Measurements from ENCODE around the gene NME4.
"Not testable (repeated sequence)": the region's sequence is repeated elsewhere in the genome, so short reads cannot be mapped to it uniquely, and the experiment has no call there.

NME4 gene

DNA sequence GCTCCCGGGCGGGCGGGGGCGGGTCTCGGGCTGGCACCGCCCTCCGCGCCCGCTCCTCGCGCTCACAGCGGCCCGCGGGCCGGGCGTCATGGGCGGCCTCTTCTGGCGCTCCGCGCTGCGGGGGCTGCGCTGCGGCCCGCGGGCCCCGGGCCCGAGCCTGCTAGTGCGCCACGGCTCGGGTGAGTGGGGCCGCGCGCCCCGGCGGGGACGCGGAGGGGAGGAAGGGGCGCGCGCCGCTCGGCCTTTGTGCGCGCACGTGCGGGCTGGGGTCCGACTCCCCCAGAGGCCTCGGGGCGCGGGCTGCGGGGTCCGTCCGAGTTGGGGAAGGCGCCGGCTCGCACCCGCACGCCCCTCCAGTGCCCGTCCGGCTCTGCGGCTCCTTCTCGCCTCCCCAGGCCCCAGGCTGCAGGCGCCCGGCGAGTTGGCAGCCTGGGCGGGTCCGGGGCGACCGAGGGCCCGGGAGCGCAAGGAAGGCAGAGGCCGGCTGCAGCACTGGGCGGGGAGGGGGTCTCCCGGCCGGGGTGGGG, at the start of gene NME4:
Gene NME4 (plus strand): TSS at position 65 of the 527 bp plus-strand sequence. CDS start 24 bp downstream, at position 89.
- CTCF ChIA-PET: interaction anchor here (0.6 kb wide), 1 partner anchor 12 kb away, joined by 3 read pairs; no protein-coding TSS in a partner anchor
- peaks cover 18% of the 10 kb centered on the region for H3K27me3 Mint-ChIP-seq

DNA sequence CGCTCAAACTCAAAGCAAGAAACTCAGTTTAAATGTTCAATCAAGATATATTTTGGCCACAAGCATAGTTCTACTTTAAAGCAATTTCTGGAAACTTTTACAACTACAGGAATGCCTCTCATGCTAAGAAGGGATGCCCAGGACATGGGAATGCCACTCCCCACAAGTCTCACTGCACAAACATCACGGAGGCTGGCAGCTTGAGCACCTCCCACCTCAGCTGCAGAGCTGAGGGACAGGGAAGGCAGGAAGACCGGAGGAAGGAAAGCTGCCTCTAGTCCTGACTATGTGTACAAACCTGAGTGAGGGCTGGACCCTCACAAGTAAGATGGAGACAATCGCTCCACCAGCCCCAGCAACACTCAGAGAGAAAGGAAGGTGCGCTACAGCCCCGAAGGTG, 49.8 kb upstream of the NME4 start:
- Mint-ChIP-seq H3K27me3 (no peaks in the 10 kb centered on the region), H3K27ac (no peak overlapping the region), H3K9me3 (no peaks in the 10 kb centered on the region), H3K4me3 (no peak overlapping the region), H3K4me1 (peaks cover 59% of the 10 kb centered on the region), H3K36me3 (peaks cover 42% of the 10 kb centered on the region)
- DNase-seq: no peak
- CTCF ChIA-PET: no interaction called here

More for the DNA sequence above, at the start of gene NME4:
- H3K9me3 Mint-ChIP-seq: no peaks in the 10 kb centered on the region
- H3K27ac Mint-ChIP-seq: peak within 1 kb of the TSS; percentile 37
- peaks cover 34% of the 10 kb centered on the region for H3K4me1 Mint-ChIP-seq
- peak; percentile 56 for DNase-seq
- peaks cover 1% of the 10 kb centered on the region for H3K36me3 Mint-ChIP-seq
- peak within 1 kb of the TSS; percentile 81 for H3K4me3 Mint-ChIP-seq

DNA sequence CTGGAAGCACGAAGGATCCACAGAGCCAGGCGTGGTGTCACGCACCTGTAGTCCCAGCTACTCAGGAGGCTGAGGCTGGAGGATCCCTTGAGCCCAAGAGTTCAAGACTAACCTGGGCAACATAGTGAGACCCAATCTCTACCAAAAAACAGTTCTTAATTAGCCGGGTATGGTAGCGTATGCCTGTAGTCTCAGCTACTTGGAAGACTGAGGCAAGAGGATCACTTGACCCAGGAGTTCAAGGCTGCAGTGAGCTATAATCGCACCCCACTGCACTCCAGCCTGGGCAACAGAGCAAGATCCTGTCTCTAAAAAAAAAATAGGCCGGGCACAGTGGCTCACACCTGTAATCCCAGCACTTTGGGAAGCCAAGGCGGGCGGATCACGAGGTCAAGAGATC, 48.5 kb upstream of the NME4 start:
- H3K36me3 Mint-ChIP-seq: peaks cover 33% of the 10 kb centered on the region
- H3K4me3 Mint-ChIP-seq, H3K27ac Mint-ChIP-seq, CTCF ChIA-PET, H3K9me3 Mint-ChIP-seq, H3K27me3 Mint-ChIP-seq, DNase-seq: not testable (repeated sequence)
- peaks cover 52% of the 10 kb centered on the region for H3K4me1 Mint-ChIP-seq

DNA sequence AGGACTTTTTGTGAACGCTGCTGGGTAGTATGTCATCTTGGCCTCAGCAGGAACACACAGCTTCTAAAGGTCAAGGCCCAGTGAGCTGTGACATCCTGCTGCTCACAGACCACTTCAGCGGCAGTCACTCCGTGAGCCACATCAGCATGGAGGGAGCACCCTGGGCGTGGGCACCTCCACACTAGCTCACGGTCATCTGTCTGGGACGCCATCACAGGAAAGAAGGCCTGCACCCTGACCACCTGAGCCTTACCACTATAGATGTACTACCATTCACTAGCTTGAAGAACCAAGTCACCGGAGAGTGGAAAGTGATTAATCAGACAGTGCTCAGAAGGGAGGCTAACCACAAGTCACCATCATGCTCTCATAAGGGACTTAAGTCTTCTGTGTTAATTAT, 47.8 kb upstream of the NME4 start:
- H3K4me1 Mint-ChIP-seq: peaks cover 59% of the 10 kb centered on the region
- no peak overlapping the region for H3K4me3 Mint-ChIP-seq
- H3K27ac Mint-ChIP-seq: no peak overlapping the region
- H3K36me3 Mint-ChIP-seq: peaks cover 30% of the 10 kb centered on the region
- CTCF ChIA-PET: no interaction called here
- no peaks in the 10 kb centered on the region for H3K27me3 Mint-ChIP-seq
- no peaks in the 10 kb centered on the region for H3K9me3 Mint-ChIP-seq
- DNase-seq: no peak

DNA sequence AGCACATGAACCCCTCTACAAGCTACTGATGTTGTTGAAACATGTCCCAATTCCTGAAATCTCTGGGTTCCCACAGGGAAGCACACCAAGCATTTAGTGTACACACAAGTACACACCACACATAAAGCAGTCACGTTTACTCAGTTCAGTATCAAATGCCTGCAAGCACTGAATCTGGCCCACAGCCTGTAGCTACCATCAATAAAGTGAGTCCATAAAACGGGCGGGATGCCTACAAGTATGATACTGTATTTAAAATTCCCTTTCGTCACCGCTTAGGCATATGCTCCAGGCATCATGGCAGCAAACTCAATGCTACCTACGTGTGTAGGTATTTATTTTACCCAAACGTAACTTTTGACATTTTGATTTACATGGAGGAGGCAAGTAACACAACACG, 46.8 kb upstream of the NME4 start:
- peaks cover 23% of the 10 kb centered on the region for H3K36me3 Mint-ChIP-seq
- H3K4me1 Mint-ChIP-seq: peaks cover 60% of the 10 kb centered on the region
- H3K4me3 Mint-ChIP-seq: peak overlapping the region; percentile 93
- H3K27ac Mint-ChIP-seq: peak overlapping the region; percentile 52
- H3K9me3 Mint-ChIP-seq: no peaks in the 10 kb centered on the region
- no peaks in the 10 kb centered on the region for H3K27me3 Mint-ChIP-seq
- DNase-seq: no peak
- CTCF ChIA-PET: interaction anchor here (0.8 to 1.1 kb wide), 2 partner anchors 40 to 243 kb away, joined by 3 read pairs; no protein-coding TSS in a partner anchor

DNA sequence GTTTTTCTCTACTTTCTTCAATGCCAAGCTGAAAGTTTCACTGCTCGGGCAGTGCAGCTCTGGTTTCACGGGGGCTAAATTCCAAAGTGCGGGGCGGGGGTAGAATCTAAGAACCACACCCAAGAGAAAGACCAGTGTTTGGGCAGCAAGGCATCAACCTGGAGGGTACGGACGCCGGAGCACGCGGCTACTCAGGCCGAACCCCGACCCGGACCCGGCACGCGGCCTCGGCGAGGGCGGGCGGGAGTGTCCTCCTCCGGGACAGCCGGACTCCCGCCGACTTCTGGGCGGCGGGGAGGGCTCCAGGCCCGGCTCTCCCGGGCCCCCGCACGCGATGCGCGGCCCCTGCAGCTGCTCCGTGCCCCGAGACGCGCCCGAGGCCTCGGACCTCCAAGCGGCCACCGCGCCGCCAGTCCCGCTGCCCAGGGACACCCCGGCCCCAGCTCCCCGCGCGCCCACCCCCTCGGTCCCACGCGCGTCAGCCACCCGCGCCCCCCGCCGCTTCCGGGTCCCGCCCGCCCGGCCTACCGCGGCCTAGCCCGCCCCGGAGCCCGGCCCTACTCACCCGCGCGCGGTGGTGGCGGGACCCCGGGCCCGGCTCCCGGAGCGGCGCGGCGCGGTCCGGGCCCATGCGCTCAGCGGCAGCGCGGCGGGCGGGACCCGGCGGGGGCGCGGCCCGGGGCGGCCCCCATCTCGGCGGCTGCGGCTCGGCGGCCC, 45.0 kb upstream of the NME4 start:
- CTCF ChIA-PET: interaction anchor here (1.1 kb wide), 1 partner anchor 124 kb away, joined by 3 read pairs; no protein-coding TSS in a partner anchor
- Mint-ChIP-seq H3K27me3 (peaks cover 4% of the 10 kb centered on the region), H3K36me3 (peaks cover 10% of the 10 kb centered on the region), H3K4me3 (peak overlapping the region; percentile 93), H3K27ac (peak overlapping the region; percentile 89), H3K9me3 (no peaks in the 10 kb centered on the region), H3K4me1 (peaks cover 60% of the 10 kb centered on the region)
- DNase-seq: peak; percentile 68

DNA sequence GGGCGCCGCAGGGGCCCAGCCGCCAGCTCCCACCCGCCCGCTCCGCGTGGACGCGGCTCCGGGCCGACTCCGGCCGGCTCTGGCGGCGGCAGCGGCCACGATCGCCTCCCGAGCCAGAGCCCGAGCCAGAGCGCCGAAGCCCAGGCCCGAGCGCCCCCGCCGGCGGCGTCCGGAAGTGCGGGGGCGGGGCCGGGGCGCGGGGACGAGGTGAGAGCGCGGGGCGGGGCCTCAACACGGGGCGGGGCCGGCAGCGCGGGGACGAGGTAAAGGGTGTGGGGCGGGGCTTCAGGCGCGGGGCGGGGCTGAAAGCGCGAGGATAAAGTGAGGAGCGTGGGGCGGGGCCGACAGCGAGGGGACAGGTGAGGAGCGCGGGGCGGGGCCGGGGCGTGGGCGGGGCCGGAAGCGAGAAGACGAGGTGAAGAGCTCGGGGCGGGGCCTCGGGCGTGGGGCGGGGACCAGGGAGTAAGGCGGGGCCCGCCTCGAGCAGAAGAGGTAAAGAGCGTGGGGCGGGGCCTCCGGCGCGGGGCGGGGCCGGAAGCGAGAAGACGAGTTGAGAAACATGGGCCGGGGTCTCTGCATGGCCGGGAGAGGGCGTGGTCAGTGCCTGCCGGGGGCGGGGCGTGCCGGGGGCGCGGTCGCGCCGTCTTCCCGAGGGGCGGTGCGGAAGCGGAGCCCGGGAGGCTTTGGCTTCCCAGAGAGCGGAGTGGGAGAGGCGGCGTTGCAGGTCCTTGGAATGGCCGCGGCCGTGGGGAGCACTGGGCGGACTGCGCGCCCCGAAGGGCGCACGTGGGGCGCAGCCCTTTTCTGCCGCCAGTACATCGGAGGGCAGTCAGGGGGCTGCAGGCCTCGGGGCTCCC, 44.2 kb upstream of the NME4 start, which contains the start of gene AXIN1:
Gene AXIN1 (minus strand): TSS at position 177 of the 857 bp plus-strand sequence. CDS start 5,698 bp downstream, outside the sequence.
- Mint-ChIP-seq H3K27ac (peak within 1 kb of the TSS; percentile 89), H3K27me3 (peaks cover 4% of the 10 kb centered on the region), H3K4me3 (peak within 1 kb of the TSS; percentile 93), H3K9me3 (no peaks in the 10 kb centered on the region), H3K4me1 (peaks cover 53% of the 10 kb centered on the region), H3K36me3 (peaks cover 8% of the 10 kb centered on the region)
- peak; percentile 100 for DNase-seq
- CTCF ChIA-PET: interaction anchor here (1.1 kb wide), 1 partner anchor 125 kb away, joined by 3 read pairs; no protein-coding TSS in a partner anchor

DNA sequence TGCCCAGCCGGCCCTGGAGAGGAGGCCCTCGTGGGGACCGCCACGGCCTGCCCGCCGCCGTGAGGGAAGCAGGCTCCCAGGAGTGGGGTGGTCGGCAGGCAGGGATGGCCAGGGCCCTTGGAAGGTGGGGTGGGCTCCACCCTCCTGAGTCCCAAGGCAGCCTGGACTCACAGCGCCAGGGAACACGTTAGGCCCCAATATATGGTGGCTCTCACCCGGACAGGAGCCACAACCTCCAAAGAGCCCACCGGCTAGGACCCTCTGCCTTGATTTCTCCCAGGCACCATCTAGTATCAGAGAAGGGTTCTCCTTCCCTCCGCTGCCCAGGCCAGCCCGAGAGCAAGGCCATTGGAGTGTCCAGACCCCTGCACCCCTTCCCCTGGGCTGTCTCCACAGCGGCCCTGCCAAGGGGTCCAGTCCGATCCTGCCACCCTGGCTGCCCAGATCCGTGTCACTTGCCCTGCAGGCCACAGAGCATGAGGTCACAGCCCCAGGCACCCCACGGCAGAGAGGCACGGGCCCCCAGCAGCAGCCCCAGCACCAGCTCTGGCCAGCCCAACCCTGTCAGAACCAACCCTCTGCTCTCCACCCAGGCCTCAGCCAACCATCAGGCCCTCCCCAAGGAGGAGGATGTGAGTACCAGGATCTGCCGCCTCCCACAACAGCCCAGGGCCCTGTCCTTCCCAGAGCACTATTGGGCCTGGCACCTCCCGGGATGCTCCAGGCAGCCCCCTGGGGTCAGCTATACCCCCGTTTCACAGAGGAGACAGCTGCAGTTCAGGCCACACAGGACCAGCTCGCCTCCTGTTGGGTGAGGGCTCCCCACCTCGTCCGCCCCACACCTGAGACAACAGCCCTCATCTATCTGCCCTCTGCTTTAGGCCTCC, 43.4 kb upstream of the NME4 start:
- H3K4me1 Mint-ChIP-seq: peaks cover 45% of the 10 kb centered on the region

DNA sequence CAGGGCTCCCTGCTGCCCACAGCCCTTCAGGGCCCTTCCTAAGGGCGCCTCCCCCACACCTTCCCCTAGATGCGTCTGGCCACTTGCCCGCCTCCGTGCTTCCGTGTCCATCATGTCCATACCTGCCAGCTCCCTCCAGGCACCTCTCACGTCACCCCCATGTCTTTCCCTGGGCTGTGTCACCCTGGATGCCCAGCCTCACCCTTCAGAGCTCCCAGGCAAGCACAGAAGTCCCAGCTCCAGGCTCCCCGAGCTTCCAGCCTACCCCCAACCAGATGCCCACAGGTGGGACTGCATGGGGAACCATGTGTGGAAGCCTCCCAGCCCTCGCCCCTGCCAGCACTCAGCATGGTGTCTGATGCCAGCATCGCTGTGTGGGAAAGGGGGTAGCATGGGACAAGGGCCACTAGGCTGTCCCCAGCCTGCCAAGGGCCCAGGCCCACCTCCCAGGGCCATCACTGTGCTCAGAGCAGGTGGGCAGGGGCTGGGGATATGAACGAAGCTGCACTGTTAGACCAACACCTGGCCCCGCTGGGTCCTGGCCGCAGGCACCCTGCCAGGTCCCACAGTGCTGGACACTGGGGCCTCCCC, 42.6 kb upstream of the NME4 start:
- Mint-ChIP-seq H3K36me3 (peaks cover 8% of the 10 kb centered on the region), H3K27ac (peak overlapping the region; percentile 67), H3K9me3 (no peaks in the 10 kb centered on the region), H3K4me3 (peak overlapping the region; percentile 50), H3K4me1 (peaks cover 42% of the 10 kb centered on the region), H3K27me3 (peaks cover 4% of the 10 kb centered on the region)
- CTCF ChIA-PET: interaction anchor here (1.3 kb wide), 1 partner anchor 259 kb away, joined by 3 read pairs; no protein-coding TSS in a partner anchor
- no peak for DNase-seq

More for the DNA sequence above, 43.4 kb upstream of the NME4 start:
- peak overlapping the region; percentile 67 for H3K27ac Mint-ChIP-seq
- DNase-seq: no peak
- peaks cover 8% of the 10 kb centered on the region for H3K36me3 Mint-ChIP-seq
- H3K9me3 Mint-ChIP-seq: no peaks in the 10 kb centered on the region
- H3K27me3 Mint-ChIP-seq: peaks cover 4% of the 10 kb centered on the region
- H3K4me3 Mint-ChIP-seq: peak overlapping the region; percentile 50
- CTCF ChIA-PET: interaction anchor here (1.3 kb wide), 1 partner anchor 259 kb away, joined by 3 read pairs; no protein-coding TSS in a partner anchor

DNA sequence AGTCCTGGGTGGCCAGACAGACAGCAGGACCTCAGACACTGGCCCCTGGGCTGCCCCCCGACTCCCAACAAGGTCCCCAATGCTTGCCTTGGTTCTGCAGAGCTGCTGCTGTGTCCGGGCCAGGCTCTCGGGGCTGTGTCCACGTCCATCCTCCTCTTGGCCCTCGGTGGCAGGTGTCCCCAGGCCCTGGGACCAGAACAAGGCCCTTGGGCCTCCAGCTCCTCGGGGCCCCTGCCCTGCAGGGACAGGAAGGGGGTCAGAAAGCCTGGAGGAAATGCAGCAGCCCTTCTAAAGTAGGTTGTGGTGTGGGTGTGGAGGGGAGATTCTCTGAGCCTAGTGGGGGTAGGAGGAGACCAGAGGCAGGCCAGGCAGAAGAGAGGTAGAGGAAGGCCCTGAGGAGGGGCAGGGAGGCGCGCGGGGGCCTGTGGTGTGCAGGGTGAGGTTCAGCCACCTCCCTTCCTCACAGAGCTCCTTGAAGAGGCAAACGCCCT, 42.0 kb upstream of the NME4 start:
- Mint-ChIP-seq H3K27ac (peak overlapping the region; percentile 89), H3K4me3 (peak overlapping the region; percentile 49), H3K27me3 (peaks cover 4% of the 10 kb centered on the region), H3K36me3 (peaks cover 6% of the 10 kb centered on the region), H3K9me3 (no peaks in the 10 kb centered on the region), H3K4me1 (peaks cover 36% of the 10 kb centered on the region)
- peak; percentile 53 for DNase-seq
- CTCF ChIA-PET: interaction anchor here (1.0 to 1.3 kb wide), 3 partner anchors 120 to 260 kb away, joined by 3 read pairs; partner anchors contain the start of gene FAM234A

DNA sequence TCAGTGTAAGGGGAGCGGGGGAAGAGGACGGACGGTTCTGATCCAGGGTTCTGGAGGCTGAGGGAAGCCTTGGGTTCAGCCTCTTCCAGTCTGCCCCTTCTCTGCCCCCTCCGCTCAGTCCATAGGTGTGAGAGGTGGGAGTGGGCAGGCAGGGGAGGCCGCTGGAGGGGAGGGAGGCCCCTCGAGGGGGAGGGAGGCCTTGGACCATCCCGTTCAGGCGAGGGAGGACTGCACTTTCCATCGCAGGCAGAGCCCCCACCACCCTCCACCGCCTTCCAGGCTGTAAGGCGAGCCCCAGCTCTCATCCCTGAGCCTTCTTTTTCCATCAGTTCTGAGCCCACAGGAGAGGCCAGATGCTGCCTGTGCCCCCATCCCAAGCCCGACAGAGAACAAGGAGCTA, 40.3 kb upstream of the NME4 start:
- no peaks in the 10 kb centered on the region for H3K9me3 Mint-ChIP-seq
- H3K27ac Mint-ChIP-seq: no peak overlapping the region
- H3K27me3 Mint-ChIP-seq: peaks cover 5% of the 10 kb centered on the region
- CTCF ChIA-PET: interaction anchor here (1.3 kb wide), 1 partner anchor 260 kb away, joined by 6 read pairs; no protein-coding TSS in a partner anchor
- H3K4me1 Mint-ChIP-seq: peaks cover 21% of the 10 kb centered on the region
- H3K36me3 Mint-ChIP-seq: no peaks in the 10 kb centered on the region
- no peak overlapping the region for H3K4me3 Mint-ChIP-seq
- DNase-seq: no peak

DNA sequence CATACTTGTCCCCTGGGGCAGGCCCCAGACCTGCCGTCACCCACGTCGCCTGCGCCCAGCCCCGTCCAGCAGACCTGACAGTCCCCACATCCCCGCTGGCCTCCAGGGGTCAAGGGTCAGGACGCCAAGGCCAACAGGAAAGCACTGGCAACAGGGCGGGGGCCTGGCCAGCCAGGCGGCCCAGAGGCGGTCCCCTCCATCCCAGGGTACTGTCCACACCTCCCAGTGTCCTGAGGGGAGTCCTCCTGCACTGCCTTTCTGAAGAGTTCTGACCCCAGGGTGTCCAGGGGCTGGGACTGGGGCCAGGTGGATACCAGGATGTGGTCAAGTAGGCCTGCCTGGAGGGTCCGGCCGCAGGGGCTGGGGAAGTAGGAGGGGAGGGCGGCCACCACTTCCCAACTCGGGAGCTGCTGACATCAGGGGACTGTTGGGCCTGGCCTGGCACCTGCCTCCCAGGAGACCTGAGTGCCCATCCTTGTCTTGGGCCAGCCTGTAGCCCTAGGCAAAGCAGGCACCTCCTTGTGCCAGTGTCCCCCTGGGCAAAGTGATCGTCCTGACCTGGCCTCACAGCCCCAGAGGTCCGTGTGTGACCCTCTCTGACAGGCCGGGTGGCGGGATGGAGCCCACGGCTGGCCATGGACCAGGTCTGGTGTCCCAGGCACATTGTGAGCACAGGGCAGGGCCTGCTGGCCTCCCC, 37.8 kb upstream of the NME4 start:
- CTCF ChIA-PET: no interaction called here

More for the DNA sequence above, 37.8 kb upstream of the NME4 start:
- Mint-ChIP-seq H3K4me3 (no peak overlapping the region), H3K9me3 (no peaks in the 10 kb centered on the region), H3K27me3 (peaks cover 21% of the 10 kb centered on the region), H3K4me1 (peaks cover 17% of the 10 kb centered on the region), H3K27ac (no peak overlapping the region), H3K36me3 (no peaks in the 10 kb centered on the region)
- no peak for DNase-seq

Measured in activated naive CD4-positive, alpha-beta T cell treated with anti-CD3 and anti-CD28 coated beads, Interleukin-2, amount 10 ng/mL, durations not matched to agents 7 days and 5 days (primary cell).